KMS-11 (cell line): ENCODE results near the gene KNOP1.
"Not testable (repeated sequence)": the region's sequence is repeated elsewhere in the genome, so short reads cannot be mapped to it uniquely, and the experiment has no call there.

Experiments
- H2AFZ ChIP-seq: fragments of 200-600 bp; sonication (generic); 2 replicates; pipeline ENCODE4 v1.6.1; 2016; ENCODE audit warnings: antibody characterized with exemption, mixed run types, low read depth
- H3K27ac ChIP-seq: fragments of 200-600 bp; sonication (generic); 2 replicates; pipeline ENCODE4 v1.6.1; 2016; ENCODE audit warnings: mild to moderate bottlenecking, mixed run types
- H3K27me3 ChIP-seq: fragments of 200-600 bp; sonication (generic); 2 replicates; pipeline ENCODE4 v1.6.1; 2017; ENCODE audit warnings: mild to moderate bottlenecking, low read depth, mixed run types, moderate library complexity; ENCODE audit not compliant: insufficient read depth
- H3K36me3 ChIP-seq: fragments of 200-600 bp; sonication (generic); 2 replicates; pipeline ENCODE4 v1.6.1; 2017; ENCODE audit warnings: mild to moderate bottlenecking, mixed run types; ENCODE audit not compliant: insufficient read depth
- H3K4me1 ChIP-seq: fragments of 200-600 bp; sonication (generic); 2 replicates; pipeline ENCODE4 v1.6.1; 2016; ENCODE audit warnings: mild to moderate bottlenecking, low read depth, mixed run types; ENCODE audit not compliant: poor library complexity, severe bottlenecking
- H3K4me2 ChIP-seq: fragments of 200-600 bp; sonication (generic); 2 replicates; pipeline ENCODE4 v1.7.0; 2016; ENCODE audit warnings: mild to moderate bottlenecking, mixed run types
- H3K4me3 ChIP-seq: fragments of 200-600 bp; sonication (generic); IDR thresholded peaks from 2 replicates; pipeline ENCODE4 v1.6.1; 2017; ENCODE audit warnings: low read depth, low read length, mixed read lengths; ENCODE audit not compliant: insufficient read depth
- H3K79me2 ChIP-seq: fragments of 200-600 bp; sonication (generic); 2 replicates; pipeline ENCODE4 v1.6.1; 2016; ENCODE audit warnings: low read depth, mixed run types; ENCODE audit not compliant: insufficient read depth
- H3K9ac ChIP-seq: fragments of 200-600 bp; sonication (generic); 2 replicates; pipeline ENCODE4 v1.6.1; 2016; ENCODE audit warnings: mild to moderate bottlenecking, mixed run types
- H4K20me1 ChIP-seq: fragments of 200-600 bp; sonication (generic); 2 replicates; pipeline ENCODE4 v1.6.1; 2016; ENCODE audit warnings: mild to moderate bottlenecking, mixed run types; ENCODE audit not compliant: insufficient read depth
- TF ChIP-seq, protein P1 (sequence below): fragments of 200-600 bp; sonication (generic); conservative IDR thresholded peaks from 2 replicates; pipeline ENCODE4 v1.6.1; 2017; ENCODE audit warnings: low read depth, mild to moderate bottlenecking, antibody characterized with exemption, low read length, moderate library complexity, mixed read lengths

Gene KNOP1

DNA sequence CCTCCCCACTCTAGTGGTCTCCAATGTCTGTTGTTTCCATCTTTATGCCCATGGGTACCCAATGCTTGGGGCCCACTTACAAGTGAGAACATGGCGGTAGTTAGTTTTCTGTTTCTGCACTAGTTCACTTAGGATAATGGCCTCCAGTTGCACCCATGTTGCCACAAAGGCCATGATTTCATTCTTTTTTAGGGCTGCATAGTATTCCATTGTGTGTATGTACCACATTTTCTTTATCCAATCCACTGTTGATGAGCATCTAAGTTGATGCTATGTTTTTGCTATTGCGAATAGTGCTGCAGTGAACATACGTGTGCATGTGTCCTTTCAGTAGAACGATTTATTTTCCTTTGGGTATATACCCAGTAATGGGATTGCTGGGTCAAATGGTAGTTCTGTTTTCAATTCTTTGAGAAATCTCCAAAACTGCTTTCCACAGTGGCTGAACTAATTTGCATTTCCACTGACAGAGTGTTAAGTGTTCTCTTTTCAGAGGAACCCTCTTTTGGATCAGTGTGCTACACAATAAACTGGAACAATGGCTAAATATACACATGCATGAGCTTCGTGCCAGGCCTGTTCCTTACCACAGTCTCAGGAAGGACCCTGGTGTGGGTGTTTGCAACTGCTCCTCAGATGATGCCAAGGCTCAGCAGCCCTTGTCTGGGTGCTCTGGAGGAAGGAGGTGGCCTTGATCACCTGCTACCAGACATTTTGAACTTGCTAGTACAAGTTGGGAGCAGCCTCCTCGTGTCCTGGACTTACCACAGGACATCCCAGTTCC, 34.4 kb downstream of the KNOP1 start:
- TF ChIP-seq, protein P1, sequence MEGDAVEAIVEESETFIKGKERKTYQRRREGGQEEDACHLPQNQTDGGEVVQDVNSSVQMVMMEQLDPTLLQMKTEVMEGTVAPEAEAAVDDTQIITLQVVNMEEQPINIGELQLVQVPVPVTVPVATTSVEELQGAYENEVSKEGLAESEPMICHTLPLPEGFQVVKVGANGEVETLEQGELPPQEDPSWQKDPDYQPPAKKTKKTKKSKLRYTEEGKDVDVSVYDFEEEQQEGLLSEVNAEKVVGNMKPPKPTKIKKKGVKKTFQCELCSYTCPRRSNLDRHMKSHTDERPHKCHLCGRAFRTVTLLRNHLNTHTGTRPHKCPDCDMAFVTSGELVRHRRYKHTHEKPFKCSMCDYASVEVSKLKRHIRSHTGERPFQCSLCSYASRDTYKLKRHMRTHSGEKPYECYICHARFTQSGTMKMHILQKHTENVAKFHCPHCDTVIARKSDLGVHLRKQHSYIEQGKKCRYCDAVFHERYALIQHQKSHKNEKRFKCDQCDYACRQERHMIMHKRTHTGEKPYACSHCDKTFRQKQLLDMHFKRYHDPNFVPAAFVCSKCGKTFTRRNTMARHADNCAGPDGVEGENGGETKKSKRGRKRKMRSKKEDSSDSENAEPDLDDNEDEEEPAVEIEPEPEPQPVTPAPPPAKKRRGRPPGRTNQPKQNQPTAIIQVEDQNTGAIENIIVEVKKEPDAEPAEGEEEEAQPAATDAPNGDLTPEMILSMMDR, result no peak
- H2AFZ ChIP-seq, result no peak overlapping the region
- H3K27me3 ChIP-seq, result no peaks in the 10 kb centered on the region
- no peaks in the 10 kb centered on the region for H3K79me2 ChIP-seq
- H3K27ac ChIP-seq, result no peak overlapping the region
- no peak overlapping the region for H3K4me3 ChIP-seq
- no peaks in the 10 kb centered on the region for H3K4me1 ChIP-seq
- no peaks in the 10 kb centered on the region for H4K20me1 ChIP-seq
- H3K4me2 ChIP-seq, result no peak overlapping the region
- H3K9ac ChIP-seq, result no peak overlapping the region
- H3K36me3 ChIP-seq, result no peaks in the 10 kb centered on the region

DNA sequence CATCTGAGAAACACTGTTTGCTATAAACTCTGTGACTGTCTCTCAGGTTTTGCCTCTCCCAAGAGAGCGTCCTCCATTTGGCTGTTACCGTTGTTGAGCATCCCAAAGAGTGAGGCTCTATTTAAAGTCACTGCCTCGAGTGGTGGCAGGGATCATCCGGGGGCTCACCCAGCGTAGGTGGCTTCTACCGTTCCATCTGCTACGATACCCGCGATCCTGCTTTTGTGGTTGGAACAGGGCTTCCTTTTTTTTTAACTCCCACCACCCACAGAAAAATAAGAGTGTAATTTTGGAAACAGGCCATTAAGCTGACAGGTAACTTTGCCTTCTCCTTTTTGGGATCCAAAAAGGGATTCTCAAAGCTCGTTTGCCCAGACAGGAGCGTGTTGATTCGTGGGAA, 36.4 kb downstream of the KNOP1 start:
- Histone ChIP-seq H3K9ac (no peak overlapping the region), H3K4me2 (no peak overlapping the region), H3K4me1 (no peaks in the 10 kb centered on the region), H3K79me2 (no peaks in the 10 kb centered on the region), H4K20me1 (no peaks in the 10 kb centered on the region), H2AFZ (no peak overlapping the region), H3K4me3 (no peak overlapping the region), H3K27me3 (no peaks in the 10 kb centered on the region), H3K27ac (no peak overlapping the region), H3K36me3 (no peaks in the 10 kb centered on the region)
- TF ChIP-seq, protein P1, result no peak

DNA sequence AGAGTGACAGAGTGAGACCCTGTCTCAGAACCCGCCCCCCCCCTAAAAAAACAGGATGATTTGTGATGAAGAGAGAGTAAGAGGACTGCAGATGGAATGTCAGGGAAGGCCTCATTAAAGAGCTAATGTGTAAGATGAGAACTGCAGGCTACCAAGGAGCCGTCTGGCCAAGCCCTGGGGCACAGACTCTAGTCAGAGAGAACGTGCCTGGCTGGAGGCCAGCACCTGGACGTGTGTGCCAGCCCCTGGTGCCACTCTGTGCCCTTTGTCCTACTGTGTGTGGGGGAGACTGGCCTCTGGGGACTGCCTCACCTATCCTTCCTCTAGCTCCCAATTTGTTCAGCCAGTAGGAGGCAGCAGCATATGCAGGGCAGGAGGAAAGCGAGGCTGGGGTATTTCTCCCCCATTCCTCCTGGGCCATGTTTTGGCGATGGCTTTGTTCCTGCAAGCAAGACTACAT, 37.1 kb downstream of the KNOP1 start:
- Histone ChIP-seq H3K4me3 (no peak overlapping the region), H3K79me2 (no peaks in the 10 kb centered on the region), H3K27me3 (no peaks in the 10 kb centered on the region), H3K9ac (no peak overlapping the region), H3K36me3 (no peaks in the 10 kb centered on the region), H3K4me2 (no peak overlapping the region), H4K20me1 (no peaks in the 10 kb centered on the region), H3K4me1 (no peaks in the 10 kb centered on the region), H3K27ac (no peak overlapping the region), H2AFZ (no peak overlapping the region)
- TF ChIP-seq, protein P1, result no peak

DNA sequence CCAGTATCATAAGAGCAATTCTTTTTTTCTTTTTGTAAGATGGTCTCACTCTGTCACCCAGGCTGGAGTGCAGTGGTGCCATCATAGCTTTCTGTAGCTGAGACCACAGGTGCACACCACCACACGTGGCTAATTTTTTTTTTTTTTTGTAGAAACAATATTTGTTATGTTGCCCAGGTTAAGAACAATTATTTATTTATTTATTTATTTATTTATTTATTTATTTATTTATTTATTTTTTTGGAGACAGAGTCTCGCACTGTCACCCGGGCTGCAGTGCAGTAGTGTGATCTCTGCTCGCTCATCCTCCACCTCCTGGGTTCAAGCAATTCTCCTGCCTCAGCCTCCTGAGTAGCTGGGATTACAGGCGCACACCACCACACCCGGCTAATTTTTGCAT, 38.7 kb downstream of the KNOP1 start:
- not testable (repeated sequence) for H3K4me3 ChIP-seq, H3K4me2 ChIP-seq, H4K20me1 ChIP-seq, H3K27me3 ChIP-seq, H3K4me1 ChIP-seq, H3K9ac ChIP-seq, H3K79me2 ChIP-seq, H3K36me3 ChIP-seq, H3K27ac ChIP-seq, H2AFZ ChIP-seq

DNA sequence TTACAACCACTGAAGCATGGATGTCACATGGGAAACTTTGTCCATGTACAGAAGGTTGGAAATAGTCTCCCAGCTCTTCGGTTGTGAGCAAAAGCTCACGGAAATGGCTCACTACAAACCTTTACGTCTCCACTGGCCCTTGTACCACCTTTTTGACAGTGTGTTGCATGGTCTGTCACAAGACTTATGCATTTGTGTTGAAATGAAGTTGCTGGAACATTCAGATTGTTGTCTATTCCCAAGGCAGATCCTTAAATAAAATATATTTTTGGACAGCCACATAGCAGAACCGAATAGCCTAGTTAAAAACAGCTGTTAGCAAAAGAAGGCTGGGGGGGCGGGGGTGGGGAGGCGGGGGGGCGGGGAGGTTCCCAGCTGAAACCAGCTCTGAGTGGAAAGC, 39.2 kb downstream of the KNOP1 start:
- no peak overlapping the region for H2AFZ ChIP-seq

More for the DNA sequence above, 39.2 kb downstream of the KNOP1 start:
- Histone ChIP-seq H3K36me3 (no peaks in the 10 kb centered on the region), H3K27ac (no peak overlapping the region), H3K9ac (no peak overlapping the region), H4K20me1 (no peaks in the 10 kb centered on the region), H3K4me3 (no peak overlapping the region), H3K79me2 (no peaks in the 10 kb centered on the region), H3K4me2 (no peak overlapping the region), H3K27me3 (no peaks in the 10 kb centered on the region), H3K4me1 (no peaks in the 10 kb centered on the region)
- TF ChIP-seq, protein P1, result no peak
